GM03348 (cell line): ENCODE measurements around the gene PCBP4.
A peak's percentile ranks its signal among the peaks of the same experiment; 100 is the strongest.

Source experiments
- DNase-seq: peaks from one replicate; pipeline ENCODE4 v3.0.0; 2012; ENCODE audit warnings: low spot score

PCBP4 gene

DNA sequence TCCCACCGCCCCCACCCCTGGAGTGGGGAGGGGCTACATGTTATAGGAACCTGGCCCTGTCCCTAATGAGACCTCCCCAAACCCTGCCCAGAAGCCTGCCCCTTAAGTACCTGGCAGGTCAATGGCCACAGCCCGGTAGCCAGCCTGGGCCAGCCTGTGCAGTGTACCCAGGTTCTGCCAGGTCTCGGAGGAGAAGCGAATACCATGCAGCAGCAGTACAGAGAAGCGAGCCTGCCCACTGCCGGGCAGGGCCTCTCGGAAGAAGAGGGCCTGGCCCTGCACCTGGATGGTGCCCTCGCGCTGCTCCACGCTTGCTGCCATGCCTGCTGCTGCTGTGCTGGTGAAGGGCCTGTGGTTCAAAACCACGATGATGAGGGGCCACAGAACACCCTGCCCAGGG is 4.1 kb upstream of the PCBP4 start:
- DNase-seq: no peak

DNA sequence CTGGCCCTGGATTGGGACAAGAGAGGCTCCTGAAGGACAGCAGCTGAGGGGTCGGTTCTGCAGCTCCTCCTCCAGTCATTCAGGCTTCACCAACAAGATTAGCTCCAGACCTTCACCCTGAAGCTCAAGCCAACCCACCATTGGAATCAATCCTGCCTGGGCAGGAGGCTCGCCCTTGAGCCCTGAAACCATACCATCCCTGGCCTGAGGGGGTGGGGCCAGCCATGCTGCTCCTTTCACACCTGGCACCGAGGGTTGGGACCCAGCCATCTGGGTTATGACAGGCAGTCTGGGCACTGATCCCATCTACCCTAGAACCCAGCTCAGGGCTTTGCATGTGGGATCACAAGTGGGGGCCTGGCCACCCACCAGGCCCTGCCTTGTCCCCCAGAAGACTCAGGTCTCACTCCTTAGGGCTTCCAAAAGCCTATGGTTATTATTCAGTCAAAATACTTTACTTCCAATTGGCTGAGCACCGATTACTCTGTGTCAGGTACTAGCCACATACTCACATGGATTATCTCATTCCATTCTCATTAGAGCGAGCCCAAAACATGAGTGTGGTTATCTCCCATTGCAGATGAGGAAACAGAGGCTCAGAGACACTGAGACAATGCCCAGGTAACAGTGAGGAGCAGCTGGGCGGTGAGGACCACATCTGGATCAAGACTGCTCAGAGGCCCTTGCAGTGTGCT is 3.5 kb upstream of the PCBP4 start:
- DNase-seq: no peak

DNA sequence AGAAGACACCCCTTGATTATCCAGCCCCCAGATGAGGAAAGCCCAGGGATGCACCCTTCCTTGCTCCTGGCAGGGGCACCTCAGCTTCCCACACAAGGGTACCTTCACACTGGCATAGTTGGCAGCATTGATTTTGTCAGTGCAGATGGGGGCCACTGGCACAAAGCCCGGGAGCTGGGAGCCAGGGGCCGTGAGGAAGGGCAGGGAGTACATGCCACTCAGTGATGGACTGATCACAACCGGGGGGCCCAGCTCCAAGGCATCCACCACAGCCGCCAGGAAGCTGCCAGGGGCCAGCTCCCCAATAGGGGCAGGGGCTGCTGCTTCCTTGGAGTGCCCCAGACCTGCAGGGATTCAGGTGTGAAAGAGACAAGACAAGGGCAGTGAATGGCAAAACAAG is 2.6 kb upstream of the PCBP4 start:
- no peak for DNase-seq

DNA sequence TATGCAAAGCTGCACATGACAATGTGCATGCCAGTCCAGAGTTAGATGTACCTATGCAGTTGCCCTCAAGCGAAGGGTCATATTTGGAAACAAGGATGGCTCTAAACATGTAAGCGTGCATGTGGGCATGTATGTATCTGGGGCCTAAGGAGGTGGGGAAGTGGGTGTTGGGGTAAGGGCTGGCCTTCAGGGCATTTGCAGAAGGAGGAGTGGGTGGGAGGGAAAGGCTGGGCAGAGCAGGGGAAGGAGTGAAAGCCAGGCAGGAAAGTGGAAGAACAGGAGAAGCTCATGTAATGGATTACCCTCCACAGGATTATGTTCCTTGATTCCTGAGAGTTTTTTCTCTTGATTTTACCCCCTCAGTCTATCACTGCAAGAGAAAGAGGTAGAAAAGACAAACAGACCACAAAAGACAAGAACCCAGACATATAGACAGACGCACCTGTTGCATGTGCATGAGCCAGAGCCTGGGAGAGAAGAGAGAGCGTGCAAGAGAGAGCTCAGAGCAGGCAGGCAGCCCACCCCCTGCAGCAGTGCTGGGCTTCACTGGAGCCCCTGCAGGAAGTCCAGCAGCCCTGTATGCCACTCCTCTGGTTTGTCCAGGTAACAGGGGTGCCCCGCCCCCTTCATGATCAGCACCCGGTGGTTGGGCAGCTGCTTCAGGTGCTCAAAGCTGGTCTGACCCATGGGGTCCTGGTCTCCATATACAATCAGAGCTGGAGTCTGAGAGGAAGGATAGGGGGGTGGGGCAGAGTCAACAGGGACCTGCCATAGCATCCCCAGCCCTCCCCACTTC is 1.8 kb upstream of the PCBP4 start:
- no peak for DNase-seq

DNA sequence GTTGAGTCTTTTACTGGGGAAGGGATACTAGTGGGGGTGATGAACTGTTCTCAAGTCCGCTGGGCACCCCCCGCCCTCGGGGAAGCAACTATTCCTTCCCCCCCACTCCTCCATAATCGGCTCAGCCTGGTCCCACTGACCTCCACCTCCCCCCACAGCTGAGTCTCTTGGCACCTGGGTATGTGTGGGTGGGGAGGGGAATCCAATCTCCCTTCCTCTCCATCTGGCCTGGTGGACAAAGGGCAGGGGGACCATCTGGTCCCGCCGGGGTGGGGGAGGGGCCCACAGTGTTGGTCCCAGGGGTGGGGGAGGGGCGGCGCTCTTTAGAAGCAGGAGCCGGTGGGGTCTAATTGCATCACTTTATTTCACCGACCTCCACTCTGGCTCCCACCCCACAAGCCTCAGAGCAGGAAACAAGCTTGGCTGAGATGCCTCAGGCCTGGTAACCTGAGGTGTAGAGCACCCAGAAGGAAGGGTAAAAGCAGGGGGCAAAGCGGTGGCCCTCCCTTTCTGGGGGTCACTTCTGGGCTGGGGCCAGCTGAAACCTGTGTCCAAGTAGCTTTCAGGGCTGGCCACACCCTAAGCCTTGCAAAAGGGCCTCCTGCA is 1.0 kb upstream of the PCBP4 start:
- peak; percentile 37 for DNase-seq

DNA sequence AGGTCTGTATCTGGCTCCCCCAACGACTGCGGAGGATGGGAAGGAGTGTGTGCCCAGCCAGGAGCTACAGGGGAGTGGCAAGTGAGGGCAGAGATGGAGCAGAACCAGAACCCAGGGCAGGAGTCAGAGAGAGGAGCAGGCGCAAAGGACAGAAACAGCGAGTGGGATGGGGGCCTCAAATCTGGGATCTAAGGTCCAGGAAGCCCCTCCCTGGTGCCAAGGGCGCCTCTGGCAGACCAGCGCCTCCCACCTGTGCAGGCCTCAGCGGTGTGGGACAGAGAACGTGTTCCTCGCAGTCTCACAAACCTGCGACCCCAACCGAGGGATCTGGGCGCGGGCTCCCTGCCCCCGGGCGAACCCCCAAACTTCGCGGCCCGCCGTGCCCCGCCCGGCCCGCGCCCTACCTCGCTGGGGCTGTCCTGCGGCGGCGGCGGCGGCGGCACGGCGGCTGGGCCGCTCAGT is 301 bp downstream of the PCBP4 start:
- peak; percentile 22 for DNase-seq

DNA sequence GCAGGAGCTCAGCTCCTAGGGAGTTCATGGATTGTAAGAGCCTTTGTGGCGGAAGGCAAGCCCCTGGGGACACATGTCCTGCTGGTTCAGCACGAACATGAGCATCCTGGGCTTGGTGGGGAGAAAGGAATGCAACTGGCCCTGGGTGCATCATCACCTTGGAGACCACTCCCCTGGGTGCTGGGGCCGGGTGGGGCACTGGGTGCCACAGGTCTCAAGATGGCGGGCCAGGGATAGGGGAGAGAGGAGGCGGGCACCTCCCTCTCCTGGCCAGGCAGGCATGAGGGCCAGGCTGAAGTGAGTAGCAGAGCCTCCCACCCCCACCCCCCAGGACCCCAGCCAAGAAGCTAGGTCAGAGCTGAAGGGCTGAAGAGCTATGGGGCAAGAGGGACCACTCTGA is 768 bp downstream of the PCBP4 start:
- DNase-seq: no peak

DNA sequence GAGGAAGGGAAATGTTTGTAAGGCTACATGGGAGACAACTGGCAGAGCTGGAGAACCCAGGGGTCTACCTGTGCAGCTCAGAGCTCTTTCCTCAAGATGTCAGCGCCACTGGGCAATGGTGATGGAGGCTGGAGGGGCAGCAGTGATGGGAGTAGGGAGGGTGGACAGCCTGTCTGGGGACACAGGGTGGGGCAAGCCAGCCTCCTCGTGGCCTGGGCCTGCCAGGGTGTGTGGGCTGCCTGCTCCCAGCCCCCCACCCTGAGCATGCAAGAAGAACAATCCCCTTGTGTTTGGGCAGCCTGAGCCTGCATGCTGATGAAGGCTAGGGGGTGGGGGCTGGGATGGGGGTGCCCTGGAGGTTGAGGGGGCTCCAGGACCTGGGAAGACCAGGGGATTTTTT is 1.2 kb downstream of the PCBP4 start:
- no peak for DNase-seq

DNA sequence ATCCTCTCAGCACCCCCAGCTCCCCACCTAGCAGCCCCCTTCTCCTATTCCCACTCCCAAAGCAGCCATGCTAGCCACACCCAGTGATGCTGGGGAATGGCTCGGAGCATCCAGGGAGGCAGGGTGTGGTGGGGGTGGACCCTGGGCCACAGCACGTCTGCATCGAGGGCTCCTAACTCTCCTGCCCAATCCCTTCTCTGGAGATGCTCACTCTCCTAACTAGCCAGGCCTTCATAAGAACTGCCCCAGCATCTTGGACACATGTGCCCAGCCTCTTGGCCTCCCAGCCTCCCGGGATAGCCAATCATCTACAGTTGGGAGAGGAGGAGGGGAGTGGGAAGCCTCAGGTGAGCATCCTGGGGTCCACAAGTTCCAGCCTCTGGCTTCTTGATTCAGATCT is 2.7 kb downstream of the PCBP4 start:
- DNase-seq: no peak

DNA sequence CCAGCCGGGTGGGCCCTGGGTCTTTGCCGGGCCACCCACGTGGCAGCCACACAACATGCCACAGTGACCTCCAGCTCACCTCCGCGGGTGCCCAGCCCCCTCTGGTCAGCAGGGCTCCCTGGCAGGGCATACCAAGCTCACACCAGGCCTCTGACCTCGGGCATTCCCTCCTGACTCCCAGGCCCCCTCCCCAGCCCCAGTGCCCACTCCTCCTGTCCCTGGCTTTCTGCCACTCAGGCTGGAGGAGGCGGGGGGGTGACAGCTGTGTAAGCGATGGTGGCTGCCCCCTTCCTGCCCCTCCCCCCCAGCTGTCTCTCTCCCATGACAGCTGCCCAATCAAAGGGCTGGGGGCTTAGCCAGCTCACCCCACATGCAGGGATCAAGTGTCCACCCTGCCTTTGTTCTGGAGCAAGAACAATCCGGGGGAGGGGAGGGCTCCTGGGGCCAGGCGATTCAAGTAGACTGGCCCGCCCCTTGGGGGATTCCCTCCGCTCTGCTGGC is 3.3 kb downstream of the PCBP4 start:
- DNase-seq: no peak

DNA sequence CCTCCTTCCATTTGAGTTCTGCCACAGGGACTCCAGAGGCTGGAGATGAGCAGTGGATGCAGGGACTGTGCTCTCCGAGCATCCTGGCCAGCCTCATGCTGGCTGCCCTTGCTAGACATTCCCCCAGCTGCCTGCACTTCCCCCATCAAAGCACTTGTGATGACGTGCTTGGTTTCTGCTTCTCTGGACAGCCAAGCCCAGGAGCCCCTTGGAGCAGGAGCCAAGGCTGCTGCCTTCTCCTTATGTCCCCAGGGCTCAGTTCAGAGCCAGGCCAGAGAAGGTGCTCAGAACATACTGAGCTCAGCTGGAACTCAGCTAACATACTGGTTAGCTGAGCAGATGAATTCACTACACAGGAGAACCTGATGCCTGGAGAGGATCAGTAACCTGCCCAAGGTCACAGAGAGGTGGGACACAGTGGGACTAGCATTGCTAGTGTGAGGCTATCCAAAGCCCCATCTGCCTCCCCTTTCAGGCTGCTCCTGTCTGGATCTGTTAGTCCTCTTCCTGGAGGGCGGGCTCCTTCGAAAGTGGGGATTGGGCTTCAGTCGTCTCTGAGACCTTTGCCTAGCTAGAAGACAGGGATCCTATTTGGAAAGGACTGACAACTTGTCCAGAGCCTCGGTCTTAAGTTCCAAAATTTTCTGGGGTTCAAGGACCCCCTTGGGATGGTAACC is 4.3 kb downstream of the PCBP4 start:
- DNase-seq: no peak

DNA sequence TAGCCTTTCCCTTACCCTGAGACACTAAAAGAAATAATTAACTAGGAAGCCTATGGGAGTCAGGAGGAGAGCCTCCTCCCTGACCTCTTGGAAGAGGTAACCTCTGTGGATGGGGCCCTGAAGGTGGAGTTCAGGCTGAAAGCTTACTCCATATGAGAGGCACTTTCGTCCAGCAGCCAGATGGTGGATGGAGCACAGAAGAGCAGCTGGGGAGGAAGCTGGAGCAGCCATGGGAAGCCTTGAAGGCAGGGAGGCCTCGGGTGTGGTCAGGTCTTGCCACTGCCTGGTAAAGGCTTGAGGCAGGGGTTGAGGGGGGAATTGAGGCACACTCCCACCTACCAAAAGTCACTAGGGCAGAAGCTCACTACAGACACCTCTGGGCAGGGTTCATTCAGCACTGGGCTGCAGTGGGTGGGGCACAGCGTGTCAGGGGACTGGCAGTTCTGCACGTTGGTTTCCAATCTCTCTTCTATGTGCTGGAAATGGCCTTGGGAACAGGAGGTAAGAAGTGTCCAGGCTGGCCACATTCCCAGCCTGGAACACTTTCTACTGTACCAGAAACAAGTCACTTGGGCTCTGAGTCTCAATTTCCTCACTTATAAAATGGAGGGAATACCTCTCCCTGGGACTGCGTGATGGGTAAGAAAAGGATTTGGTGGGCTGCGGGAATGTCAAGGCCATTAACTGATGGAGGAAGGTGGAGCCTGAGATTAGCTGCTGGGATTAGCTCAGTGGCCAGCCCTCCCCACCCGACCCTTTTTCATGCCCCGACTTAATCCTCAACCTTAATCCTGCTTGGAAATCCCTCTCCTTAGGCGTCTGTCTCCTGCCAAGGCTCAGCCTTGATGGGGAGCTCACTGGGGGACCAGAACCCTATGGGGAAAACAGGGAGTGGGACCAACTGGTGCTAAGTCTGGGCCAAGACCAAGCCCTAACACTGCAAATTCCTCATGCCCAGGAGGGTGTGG is 5.4 kb downstream of the PCBP4 start:
- no peak for DNase-seq

DNA sequence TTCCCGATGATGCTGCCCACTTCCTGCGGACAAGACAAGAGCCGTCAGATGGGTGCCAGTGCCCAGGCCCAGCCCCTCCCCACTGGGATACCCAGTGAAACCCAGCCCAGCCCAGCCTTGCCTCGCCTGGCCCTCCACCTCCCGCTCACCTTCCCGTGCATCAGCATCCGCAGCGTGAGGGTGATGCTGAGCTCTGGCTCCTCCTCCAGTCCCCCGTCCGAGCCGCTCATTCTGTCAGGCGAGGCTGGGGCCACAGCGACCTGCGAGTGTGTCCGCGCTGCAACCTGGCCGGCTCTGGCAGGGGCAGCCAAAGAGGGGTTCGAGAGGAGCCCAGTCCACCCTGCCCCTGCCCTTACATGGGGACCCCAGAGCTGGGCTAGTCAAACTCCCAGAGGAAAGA is 6.2 kb downstream of the PCBP4 start:
- no peak for DNase-seq

DNA sequence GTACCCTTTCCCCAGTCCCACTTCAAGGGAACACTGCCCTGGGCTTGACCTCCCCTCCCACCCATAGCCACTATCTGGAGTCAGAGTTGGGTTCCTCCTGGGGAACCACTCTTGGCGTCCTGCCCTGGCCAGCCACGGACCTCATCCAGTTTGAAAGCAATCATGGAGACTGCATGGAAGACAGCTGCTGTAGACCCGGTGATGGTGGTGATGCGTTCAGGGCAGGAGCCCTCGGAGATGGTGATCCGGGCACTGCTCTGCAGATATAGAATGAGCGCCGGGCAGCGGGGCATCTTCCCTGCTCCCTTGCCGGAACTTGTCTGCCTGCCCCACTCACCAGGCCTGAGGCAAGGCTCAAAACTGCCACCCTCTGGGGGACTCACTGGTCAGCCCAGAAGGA is 6.9 kb downstream of the PCBP4 start:
- DNase-seq: no peak

DNA sequence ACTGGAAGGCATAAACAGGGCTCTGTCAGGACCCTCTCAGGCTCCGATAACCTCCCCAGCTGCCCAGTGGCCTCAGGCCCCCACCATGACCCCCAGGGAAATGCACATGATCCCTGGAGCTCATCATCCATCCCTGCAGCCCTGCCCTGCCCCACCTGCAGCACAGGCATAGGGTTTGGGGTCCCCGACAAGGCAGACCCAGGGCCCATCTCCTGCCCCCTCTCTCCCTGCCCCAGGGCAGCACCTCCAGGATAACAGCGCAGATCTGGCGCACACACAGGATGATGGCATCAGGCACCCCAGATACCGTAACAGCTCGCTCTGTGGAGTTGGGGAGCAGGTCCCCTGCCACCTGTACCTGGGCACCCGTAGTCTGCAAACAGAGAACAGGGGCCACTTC is 7.6 kb downstream of the PCBP4 start:
- DNase-seq: no peak

DNA sequence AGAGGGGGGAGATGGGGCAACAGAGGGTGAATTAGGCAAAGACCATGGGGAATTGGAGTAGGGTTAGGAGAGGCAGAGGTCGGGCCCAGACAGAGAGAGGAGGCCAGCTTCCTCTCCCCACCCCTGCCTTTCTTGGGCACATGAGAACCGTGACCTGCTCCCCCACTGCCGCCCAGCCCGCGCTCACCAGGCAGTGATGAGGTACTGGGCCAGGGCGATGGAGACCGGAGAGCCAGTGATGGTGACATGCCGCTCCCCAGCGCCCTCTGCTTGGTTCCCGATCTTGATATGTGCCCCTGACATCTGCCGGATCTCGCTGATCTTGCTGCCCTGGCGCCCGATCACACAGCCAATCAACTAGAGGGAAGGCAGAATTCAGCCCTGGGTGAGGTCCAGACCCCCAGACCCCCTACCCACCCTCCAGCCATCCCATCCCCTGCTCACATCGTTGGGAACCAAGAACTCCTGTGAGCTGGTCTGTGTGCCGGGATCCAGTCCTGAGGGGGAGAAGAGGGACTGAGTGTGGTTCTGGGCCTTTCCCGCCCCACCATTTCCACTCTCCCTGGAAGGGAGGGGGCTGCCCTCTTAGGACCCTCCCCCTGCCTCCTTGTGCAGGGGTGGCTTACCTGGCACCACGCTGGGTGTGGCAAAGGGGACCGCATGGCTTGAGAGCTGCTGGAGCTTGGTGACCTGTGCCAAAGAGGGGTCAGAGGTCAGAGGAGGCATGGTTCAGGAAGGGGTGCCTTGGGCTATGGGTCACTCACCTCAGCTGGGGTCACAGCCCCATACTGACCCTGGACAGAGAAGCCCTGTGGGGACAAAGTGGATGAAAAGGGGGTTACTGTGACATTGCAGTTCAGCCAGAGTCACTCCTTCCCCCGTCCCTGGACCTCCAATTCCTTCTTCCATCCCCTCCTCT is 8.4 kb downstream of the PCBP4 start:
- no peak for DNase-seq

DNA sequence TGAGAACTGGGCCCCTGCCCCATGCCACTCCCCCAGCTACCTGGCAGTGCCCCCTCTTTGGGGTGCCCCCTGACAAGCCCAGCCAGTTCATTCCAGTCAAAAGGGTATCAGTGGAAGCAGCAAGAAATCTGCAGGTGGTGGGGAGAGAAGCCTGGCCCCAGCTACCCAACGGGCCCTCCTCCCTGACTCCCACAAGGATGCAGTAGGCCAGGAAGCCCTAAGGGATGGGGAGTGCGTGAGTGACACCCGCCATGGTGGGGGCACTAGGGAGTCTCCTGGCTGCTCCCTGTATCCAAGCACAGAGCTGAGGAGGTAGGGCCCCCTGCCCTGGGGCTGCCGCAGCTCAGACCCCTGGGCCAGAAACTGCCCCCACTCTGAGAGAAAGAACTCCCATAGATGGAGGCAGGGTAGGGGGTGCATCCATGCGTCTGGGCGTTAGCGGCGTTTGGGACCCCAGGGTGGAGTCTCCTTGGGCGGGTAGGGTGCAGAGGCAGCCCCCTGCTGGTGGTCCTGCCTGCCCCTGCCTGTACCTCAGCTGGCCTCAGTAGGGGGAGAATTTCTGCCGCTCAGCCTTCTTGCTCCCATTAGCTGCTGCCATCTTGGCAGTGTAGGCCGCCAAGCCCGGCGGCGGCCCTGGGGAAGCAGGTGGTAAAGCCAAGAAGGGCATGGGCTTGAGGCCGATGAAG is 9.6 kb downstream of the PCBP4 start:
- DNase-seq: no peak

DNA sequence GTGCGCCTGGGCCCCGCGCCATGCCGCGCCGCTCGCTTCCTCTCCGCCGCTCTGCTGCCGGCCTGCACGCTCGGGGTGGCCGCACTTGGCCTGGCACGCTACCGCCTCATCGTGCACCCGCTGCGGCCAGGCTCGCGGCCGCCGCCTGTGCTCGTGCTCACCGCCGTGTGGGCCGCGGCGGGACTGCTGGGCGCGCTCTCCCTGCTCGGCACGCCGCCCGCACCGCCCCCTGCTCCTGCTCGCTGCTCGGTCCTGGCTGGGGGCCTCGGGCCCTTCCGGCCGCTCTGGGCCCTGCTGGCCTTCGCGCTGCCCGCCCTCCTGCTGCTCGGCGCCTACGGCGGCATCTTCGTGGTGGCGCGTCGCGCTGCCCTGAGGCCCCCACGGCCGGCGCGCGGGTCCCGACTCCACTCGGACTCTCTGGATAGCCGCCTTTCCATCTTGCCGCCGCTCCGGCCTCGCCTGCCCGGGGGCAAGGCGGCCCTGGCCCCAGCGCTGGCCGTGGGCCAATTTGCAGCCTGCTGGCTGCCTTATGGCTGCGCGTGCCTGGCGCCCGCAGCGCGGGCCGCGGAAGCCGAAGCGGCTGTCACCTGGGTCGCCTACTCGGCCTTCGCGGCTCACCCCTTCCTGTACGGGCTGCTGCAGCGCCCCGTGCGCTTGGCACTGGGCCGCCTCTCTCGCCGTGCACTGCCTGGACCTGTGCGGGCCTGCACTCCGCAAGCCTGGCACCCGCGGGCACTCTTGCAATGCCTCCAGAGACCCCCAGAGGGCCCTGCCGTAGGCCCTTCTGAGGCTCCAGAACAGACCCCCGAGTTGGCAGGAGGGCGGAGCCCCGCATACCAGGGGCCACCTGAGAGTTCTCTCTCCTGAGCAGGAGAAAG is 11.1 kb downstream of the PCBP4 start:
- peak; percentile 68 for DNase-seq
